ENCODE results near the gene SYNPO2L.

DNA sequence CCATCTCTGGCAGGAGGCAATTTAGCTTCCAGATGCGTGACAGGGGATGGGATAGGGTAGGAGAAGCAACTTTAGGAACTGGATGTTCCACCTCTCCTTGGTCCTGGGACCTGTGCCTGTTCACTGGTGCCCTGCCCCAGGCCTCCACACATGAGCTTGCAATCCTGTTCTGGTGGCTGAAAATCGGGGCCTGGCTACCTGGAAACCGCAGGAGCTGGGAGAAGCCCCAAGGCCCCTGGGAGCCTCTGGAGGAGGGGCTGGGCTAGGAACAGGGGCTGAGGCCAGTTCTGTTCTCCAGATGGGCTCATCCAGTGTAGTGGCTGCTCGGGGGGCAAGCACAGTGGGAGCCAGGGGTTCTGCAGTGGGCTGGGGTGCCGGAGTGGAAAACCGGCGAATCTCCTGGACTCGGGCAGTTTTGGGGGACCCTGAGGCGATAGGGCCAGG, 9.2 kb downstream of the SYNPO2L start:
- TF ChIP-seq CTCF (IDR thresholded peaks at IDR 0.05) (no peak), EZH2 (IDR thresholded peaks at IDR 0.05; ENCODE audit: borderline replicate concordance, insufficient read depth, low read depth, low read length, poor library complexity, severe bottlenecking) (no peak)
